Nephron progenitor cell (in vitro differentiated cells): ENCODE data around the gene ABLIM1.
A peak's percentile ranks its signal among the peaks of the same experiment; 100 is the strongest.

Experiments used
- DNase-seq: peaks from one replicate; pipeline ENCODE4 v3.0.0; 2021
- H3K27ac Mint-ChIP-seq: 2 replicates; pipeline ENCODE4 v1.8.0; 2021; ENCODE audit warnings: mild to moderate bottlenecking, moderate library complexity, mixed read lengths
- H3K27me3 Mint-ChIP-seq: 2 replicates; pipeline ENCODE4 v1.8.0; 2021; ENCODE audit warnings: mild to moderate bottlenecking, low read depth, mixed read lengths; ENCODE audit not compliant: poor library complexity
- H3K36me3 Mint-ChIP-seq: 2 replicates; pipeline ENCODE4 v1.8.0; 2021; ENCODE audit warnings: low read depth, mixed read lengths
- H3K4me1 Mint-ChIP-seq: 2 replicates; pipeline ENCODE4 v1.8.0; 2021; ENCODE audit warnings: mixed read lengths
- H3K4me3 Mint-ChIP-seq: 2 replicates; pipeline ENCODE4 v1.8.0; 2021; ENCODE audit warnings: mild to moderate bottlenecking, moderate library complexity, mixed read lengths
- H3K9me3 Mint-ChIP-seq: 2 replicates; pipeline ENCODE4 v1.8.0; 2021; ENCODE audit warnings: mild to moderate bottlenecking, moderate library complexity, mixed read lengths
- TF ChIP-seq, protein P1 (sequence below): fragments of 200-600 bp; sonication (generic); IDR thresholded peaks from 2 replicates; pipeline ENCODE4 v1.5.0; 2021; ENCODE audit warnings: antibody characterized with exemption

Gene ABLIM1

DNA sequence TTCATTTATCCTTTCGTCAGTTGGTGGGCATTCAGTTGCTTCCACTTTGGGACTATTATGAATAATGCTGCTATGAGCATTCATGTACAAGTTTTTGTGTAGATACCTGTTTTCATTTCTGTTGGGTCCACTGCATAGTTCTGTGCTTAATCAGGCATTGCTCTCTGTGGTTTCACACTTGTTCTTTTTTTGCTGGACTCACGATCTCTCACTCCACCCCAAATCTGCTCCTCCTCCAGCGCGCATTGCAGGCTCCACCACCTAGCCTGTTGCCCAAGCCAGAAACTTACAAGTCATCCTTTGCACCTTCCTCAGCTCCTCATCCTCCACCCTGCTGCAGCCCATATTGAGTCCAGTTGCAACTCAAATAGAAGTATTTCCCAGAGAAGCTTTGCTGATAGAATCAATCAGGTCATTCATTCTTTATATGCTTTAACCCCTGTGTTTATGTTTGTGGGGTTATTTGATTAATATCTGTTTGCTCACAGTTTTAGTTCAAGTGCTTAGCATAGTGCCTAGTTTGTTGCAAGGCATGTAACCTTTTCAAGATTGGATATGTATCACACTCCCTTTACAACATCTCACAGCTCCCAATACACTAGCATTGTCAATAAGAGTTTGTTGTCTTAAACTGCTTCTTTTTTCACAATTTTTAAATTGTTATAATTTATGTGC, 237.1 kb downstream of the ABLIM1 start:
- no peak for DNase-seq
- Mint-ChIP-seq H3K9me3 (peaks cover 4% of the 10 kb centered on the region), H3K36me3 (no peaks in the 10 kb centered on the region), H3K4me3 (no peak overlapping the region), H3K27ac (no peak overlapping the region), H3K27me3 (peaks cover 10% of the 10 kb centered on the region), H3K4me1 (no peaks in the 10 kb centered on the region)
- TF ChIP-seq, protein P1, sequence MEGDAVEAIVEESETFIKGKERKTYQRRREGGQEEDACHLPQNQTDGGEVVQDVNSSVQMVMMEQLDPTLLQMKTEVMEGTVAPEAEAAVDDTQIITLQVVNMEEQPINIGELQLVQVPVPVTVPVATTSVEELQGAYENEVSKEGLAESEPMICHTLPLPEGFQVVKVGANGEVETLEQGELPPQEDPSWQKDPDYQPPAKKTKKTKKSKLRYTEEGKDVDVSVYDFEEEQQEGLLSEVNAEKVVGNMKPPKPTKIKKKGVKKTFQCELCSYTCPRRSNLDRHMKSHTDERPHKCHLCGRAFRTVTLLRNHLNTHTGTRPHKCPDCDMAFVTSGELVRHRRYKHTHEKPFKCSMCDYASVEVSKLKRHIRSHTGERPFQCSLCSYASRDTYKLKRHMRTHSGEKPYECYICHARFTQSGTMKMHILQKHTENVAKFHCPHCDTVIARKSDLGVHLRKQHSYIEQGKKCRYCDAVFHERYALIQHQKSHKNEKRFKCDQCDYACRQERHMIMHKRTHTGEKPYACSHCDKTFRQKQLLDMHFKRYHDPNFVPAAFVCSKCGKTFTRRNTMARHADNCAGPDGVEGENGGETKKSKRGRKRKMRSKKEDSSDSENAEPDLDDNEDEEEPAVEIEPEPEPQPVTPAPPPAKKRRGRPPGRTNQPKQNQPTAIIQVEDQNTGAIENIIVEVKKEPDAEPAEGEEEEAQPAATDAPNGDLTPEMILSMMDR, result no peak

DNA sequence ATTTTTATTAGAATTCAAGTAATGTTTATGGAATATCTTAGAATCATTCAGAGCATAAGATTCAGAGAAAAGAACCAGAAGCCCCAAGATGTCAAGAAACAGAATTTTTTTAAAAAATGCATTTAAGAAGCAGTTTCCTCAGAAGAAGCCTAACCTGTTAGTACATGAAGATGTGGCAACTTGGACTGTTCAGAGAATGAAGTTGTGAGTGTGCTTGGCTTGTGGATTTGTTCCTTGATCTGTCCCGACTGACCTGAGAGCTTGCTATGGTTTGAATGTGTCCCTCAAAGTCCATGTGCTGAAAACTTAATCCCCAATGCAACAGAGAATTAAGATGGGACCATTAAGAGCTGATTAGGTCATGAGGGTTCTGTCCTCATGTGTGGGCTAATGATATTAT, 240.0 kb downstream of the ABLIM1 start:
- Mint-ChIP-seq H3K4me3 (no peak overlapping the region), H3K36me3 (no peaks in the 10 kb centered on the region), H3K4me1 (no peaks in the 10 kb centered on the region), H3K9me3 (peaks cover 4% of the 10 kb centered on the region), H3K27me3 (peaks cover 14% of the 10 kb centered on the region), H3K27ac (no peak overlapping the region)
- DNase-seq, result no peak
- TF ChIP-seq, protein P1, result no peak

DNA sequence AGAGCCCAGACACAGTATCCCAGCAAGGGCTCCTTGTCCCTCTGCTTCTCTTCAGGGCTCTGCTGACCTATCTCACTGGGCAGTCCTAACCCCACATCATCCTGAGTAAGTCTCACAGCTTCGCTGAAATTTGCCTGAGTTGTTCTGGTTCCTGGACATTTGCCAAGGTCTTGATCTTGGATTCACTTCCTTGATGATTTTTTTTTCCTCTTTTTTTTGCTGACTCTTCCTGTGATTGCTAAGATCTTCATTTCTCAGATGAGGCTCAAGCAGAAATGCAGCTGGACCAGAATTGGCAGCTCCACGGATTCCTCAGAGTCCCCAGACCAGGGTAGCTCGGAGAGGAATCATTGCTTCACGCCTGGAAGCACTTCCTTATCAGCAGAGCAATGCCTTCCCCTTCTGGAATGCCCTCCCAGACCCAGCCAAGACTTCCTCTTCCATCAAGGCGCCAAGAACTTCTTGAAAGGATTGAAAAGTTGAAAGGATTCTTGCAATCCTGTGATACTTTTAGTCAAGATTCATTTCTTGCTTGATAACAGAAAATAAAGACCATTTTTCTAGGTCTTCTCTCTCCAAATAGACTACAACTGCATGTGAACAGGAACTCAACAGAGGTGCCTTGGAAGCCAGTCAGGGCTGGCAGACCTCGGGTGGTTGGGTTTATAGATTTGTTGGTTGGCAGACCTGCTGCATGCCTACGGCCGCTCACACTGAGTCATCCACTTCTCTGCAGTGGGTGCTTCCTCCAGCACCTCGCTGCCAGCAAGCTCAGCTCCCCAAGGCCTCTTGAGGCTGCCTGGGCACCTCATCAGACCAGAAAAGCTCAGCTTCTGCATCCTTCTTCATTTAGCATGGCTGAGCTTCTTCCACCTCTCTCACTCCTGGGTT, 244.9 kb downstream of the ABLIM1 start:
- no peaks in the 10 kb centered on the region for H3K36me3 Mint-ChIP-seq
- H3K27ac Mint-ChIP-seq, result no peak overlapping the region
- H3K9me3 Mint-ChIP-seq, result no peaks in the 10 kb centered on the region
- TF ChIP-seq, protein P1, result no peak
- H3K4me3 Mint-ChIP-seq, result no peak overlapping the region
- peaks cover 16% of the 10 kb centered on the region for H3K4me1 Mint-ChIP-seq
- peaks cover 12% of the 10 kb centered on the region for H3K27me3 Mint-ChIP-seq
- DNase-seq, result no peak

DNA sequence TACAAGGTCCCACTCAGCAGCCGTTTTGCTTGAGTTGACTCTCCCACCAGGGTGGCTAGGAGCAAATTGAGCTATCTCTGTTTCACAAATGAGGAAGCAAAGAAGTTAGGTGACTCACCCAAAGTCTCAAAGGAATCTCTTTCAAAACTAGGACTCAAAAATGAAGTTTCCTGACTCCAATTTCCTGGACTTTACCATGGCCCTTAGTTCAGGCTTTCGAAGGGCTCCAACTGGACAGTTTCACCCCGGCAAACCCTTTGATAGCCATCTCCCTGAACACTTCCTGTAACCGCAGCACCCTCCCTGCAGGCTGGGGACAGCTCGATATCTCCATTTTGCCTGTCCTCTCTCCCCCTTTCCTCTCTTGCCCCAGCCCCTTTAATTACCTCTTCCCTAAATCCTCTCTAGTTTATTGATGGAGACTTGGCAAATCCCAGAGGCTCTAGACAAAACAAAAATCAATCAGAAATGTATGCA, 249.1 kb downstream of the ABLIM1 start:
- H3K4me1 Mint-ChIP-seq, result peaks cover 30% of the 10 kb centered on the region

DNA sequence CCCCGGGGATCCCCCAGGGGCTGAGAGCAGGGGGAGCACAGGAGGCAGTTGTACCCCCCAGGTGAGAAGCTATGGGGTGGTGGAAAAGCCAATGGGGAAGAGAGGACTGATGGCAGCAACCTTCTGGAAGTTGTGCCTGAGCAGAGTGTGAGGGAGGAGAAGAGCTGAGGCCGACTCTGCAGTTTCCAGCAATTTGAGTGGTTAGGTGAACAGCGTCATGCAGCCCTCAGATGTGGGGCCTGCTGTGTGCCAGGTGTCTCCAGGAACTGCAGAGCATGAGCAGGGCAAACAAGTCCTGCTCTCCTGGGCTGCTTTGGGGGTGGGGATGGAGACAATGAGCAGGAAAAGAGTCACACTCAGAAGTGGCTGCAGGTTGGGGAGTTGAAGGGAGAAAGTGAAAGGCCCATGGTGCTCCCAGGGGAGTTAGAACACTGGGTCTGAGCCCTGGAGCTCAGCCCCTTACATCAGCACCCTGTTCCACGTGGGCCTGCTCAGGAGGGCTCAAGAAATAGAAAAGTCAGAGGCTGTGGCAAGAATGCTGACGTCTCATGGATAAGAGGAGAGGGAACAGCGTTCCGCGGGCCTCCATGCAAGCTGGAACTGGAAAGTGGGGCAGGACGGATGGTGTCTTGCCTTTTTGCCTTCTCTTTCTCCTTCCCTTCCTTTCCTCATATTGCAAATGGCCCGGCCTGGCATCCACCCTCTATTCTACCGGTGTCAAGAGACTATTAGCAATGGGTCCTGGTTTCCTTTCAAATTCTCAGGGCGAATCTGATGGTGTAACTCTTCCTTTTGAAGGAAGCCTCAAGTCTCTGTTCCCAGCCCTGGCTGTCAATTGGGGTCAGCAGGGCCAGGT, 249.7 kb downstream of the ABLIM1 start:
- Mint-ChIP-seq H3K27me3 (peaks cover 24% of the 10 kb centered on the region), H3K4me1 (peaks cover 30% of the 10 kb centered on the region), H3K36me3 (no peaks in the 10 kb centered on the region), H3K27ac (peak overlapping the region; percentile 83), H3K4me3 (no peak overlapping the region), H3K9me3 (no peaks in the 10 kb centered on the region)
- no peak for DNase-seq
- TF ChIP-seq, protein P1, result no peak

More for the DNA sequence above, 249.1 kb downstream of the ABLIM1 start:
- TF ChIP-seq, protein P1, result no peak
- Mint-ChIP-seq H3K36me3 (no peaks in the 10 kb centered on the region), H3K27ac (no peak overlapping the region), H3K9me3 (no peaks in the 10 kb centered on the region), H3K27me3 (peaks cover 26% of the 10 kb centered on the region), H3K4me3 (no peak overlapping the region)
- no peak for DNase-seq
